H1 (cell line): ENCODE measurements around the gene CBLB. TPM values are rescaled to one million over a fixed set of nuclear protein-coding genes. Genes with fewer than 3 reads are reported as not detected.

Experiments
- CTCF ChIA-PET: fragments of 300-600 bp; sonication (Branson Sonifier 250); formaldehyde crosslinking; loops from one replicate; lab custom pipeline; 2021; ENCODE audit not compliant: partially characterized antibody; lab: Charles Lee
- POLR2A ChIA-PET: fragments of 300-600 bp; sonication (Branson Sonifier 250); formaldehyde crosslinking; loops from one replicate; lab custom pipeline; 2021; ENCODE audit warnings: inconsistent platforms; ENCODE audit not compliant: partially characterized antibody; lab: Charles Lee
- DNase-seq, 2 experiments: peaks; one replicate each; pipeline versions ENCODE4 v3.0.0 to v3.0.0-alpha.2; 2010 to 2022; ENCODE audit warnings: low spot score in 2 of 2, low read depth in 1 of 2, mixed read lengths in 1 of 2
- FAIRE-seq: peaks from 2 replicates; lab custom pipeline; 2011; peaks lifted over from hg19 to GRCh38; lab: Jason Lieb, UNC
- H2AFZ ChIP-seq: 2 replicates; pipeline ENCODE4 v1.8.1; 2012; ENCODE audit warnings: low read length, inconsistent platforms
- H2AK5ac ChIP-seq: 2 replicates; pipeline ENCODE4 v1.6.1; 2013; ENCODE audit warnings: low read depth, low read length
- H2BK120ac ChIP-seq: replicated peaks from 2 replicates; pipeline ENCODE3; 2013; ENCODE audit warnings: low read depth, low read length, inconsistent platforms
- H2BK12ac ChIP-seq: 2 replicates; pipeline ENCODE4 v1.6.1; 2013; ENCODE audit warnings: low read depth, low read length
- H2BK15ac ChIP-seq: 2 replicates; pipeline ENCODE4 v1.6.1; 2013; ENCODE audit warnings: low read length
- H2BK20ac ChIP-seq: 2 replicates; pipeline ENCODE4 v1.6.1; 2013; ENCODE audit warnings: low read length
- H2BK5ac ChIP-seq: 2 replicates; pipeline ENCODE4 v1.6.1; 2013; ENCODE audit warnings: low read depth, low read length
- H3K14ac ChIP-seq: 2 replicates; pipeline ENCODE4 v1.6.1; 2013; ENCODE audit warnings: inconsistent platforms; ENCODE audit not compliant: insufficient read length
- H3K18ac ChIP-seq: 2 replicates; pipeline ENCODE4 v1.6.1; 2013; ENCODE audit warnings: low read length; ENCODE audit errors: extremely low read depth
- H3K23ac ChIP-seq: 2 replicates; pipeline ENCODE4 v1.6.1; 2013; ENCODE audit warnings: inconsistent platforms; ENCODE audit not compliant: insufficient read length
- H3K23me2 ChIP-seq: 2 replicates; pipeline ENCODE4 v1.6.1; 2013; ENCODE audit warnings: low read depth, low read length
- H3K27ac ChIP-seq: 2 replicates; pipeline ENCODE4 v1.6.1; 2011; ENCODE audit warnings: low read depth, low read length, inconsistent platforms
- H3K27me3 ChIP-seq, 4 experiments: replicated peaks in 1 of 4; 1 replicate in 1 of 4; 2 replicates in 3 of 4; pipeline versions ENCODE4 v1.6.1 to v1.8.1; 2011 to 2013; ENCODE audit warnings: low read length in 3 of 4, mild to moderate bottlenecking in 3 of 4, inconsistent platforms in 2 of 4, mixed read lengths in 2 of 4, moderate library complexity in 1 of 4; ENCODE audit not compliant: control insufficient read depth in 3 of 4, insufficient read depth in 3 of 4; ENCODE audit errors: extremely low read depth in 1 of 4
- H3K36me3 ChIP-seq, 4 experiments: 2 replicates each; pipeline versions ENCODE4 v1.6.1 to v1.8.1; 2011 to 2013; ENCODE audit warnings: mild to moderate bottlenecking in 4 of 4, low read length in 3 of 4, moderate library complexity in 2 of 4, control low read depth in 1 of 4, inconsistent platforms in 1 of 4; ENCODE audit not compliant: insufficient read depth in 4 of 4, control insufficient read depth in 2 of 4
- H3K4ac ChIP-seq: replicated peaks from 2 replicates; pipeline ENCODE3; 2013; ENCODE audit warnings: low read length, low read depth, mixed read lengths, inconsistent platforms; ENCODE audit not compliant: insufficient read length
- H3K4me1 ChIP-seq, 4 experiments: replicated peaks in 1 of 4; 1 replicate in 1 of 4; 2 replicates in 3 of 4; pipeline versions ENCODE4 v1.6.1 to v1.8.1; 2011 to 2013; ENCODE audit warnings: low read length in 3 of 4, inconsistent platforms in 2 of 4, mixed read lengths in 1 of 4; ENCODE audit not compliant: insufficient read depth in 4 of 4, control insufficient read depth in 3 of 4
- H3K4me2 ChIP-seq, 2 experiments: 2 replicates each; pipeline versions ENCODE4 v1.6.1 to v1.8.1; 2011 to 2013; ENCODE audit warnings: low read depth in 2 of 2, low read length in 2 of 2, control low read depth in 1 of 2, inconsistent platforms in 1 of 2, mild to moderate bottlenecking in 1 of 2; ENCODE audit not compliant: insufficient read depth in 1 of 2
- H3K4me3 ChIP-seq, 4 experiments: fragments of 200-600, 300-600 bp in 1 of 4; sonication (generic), shearing (Covaris generic), sonication (Bioruptor Twin) in 1 of 4; 2 replicates each; pipeline versions ENCODE4 v1.5.1 to v1.8.1; 2011 to 2016; ENCODE audit warnings: low read length in 4 of 4, low read depth in 3 of 4, control low read depth in 2 of 4, inconsistent platforms in 2 of 4, mild to moderate bottlenecking in 2 of 4, mixed read lengths in 1 of 4, moderate library complexity in 1 of 4; ENCODE audit not compliant: insufficient read depth in 2 of 4; ENCODE audit errors: extremely low read depth in 1 of 4
- H3K56ac ChIP-seq: replicated peaks from 2 replicates; pipeline ENCODE3; 2013; ENCODE audit warnings: low read depth, mild to moderate bottlenecking, mixed read lengths, low read length, inconsistent platforms; ENCODE audit not compliant: insufficient read length
- H3K79me1 ChIP-seq: 2 replicates; pipeline ENCODE4 v1.6.1; 2013; ENCODE audit warnings: low read depth, low read length, control low read depth
- H3K79me2 ChIP-seq, 2 experiments: 2 replicates each; pipeline versions ENCODE4 v1.6.1 to v1.8.1; 2012 to 2013; ENCODE audit warnings: low read length in 2 of 2, mild to moderate bottlenecking in 2 of 2, inconsistent platforms in 1 of 2; ENCODE audit not compliant: insufficient read depth in 2 of 2, control insufficient read depth in 1 of 2
- H3K9ac ChIP-seq, 4 experiments: replicated peaks in 1 of 4; 1 replicate in 1 of 4; 2 replicates in 3 of 4; pipeline versions ENCODE4 v1.6.1 to v1.8.1; 2011 to 2013; ENCODE audit warnings: low read depth in 3 of 4, low read length in 3 of 4, control low read depth in 2 of 4, mild to moderate bottlenecking in 2 of 4, moderate library complexity in 2 of 4, inconsistent platforms in 1 of 4; ENCODE audit errors: extremely low read depth in 1 of 4
- H3K9me3 ChIP-seq, 2 experiments: 2 replicates each; pipeline versions ENCODE4 v1.6.1 to v1.8.1; 2012 to 2013; ENCODE audit warnings: mild to moderate bottlenecking in 2 of 2, moderate library complexity in 2 of 2, control low read depth in 1 of 2, inconsistent platforms in 1 of 2, low read depth in 1 of 2, low read length in 1 of 2, mixed read lengths in 1 of 2; ENCODE audit not compliant: insufficient read depth in 2 of 2
- H4K20me1 ChIP-seq, 2 experiments: replicated peaks in 1 of 2; 2 replicates each; pipeline versions ENCODE3 to v1.8.1; 2011 to 2013; ENCODE audit warnings: inconsistent platforms in 2 of 2, low read length in 2 of 2, mild to moderate bottlenecking in 1 of 2; ENCODE audit not compliant: insufficient read depth in 2 of 2, control insufficient read depth in 1 of 2
- H4K5ac ChIP-seq: 2 replicates; pipeline ENCODE4 v1.6.1; 2013; ENCODE audit warnings: low read length, low read depth, mixed read lengths, inconsistent platforms; ENCODE audit not compliant: insufficient read length
- H4K8ac ChIP-seq: 2 replicates; pipeline ENCODE4 v1.8.0; 2013; ENCODE audit warnings: mild to moderate bottlenecking, moderate library complexity, low read length, inconsistent platforms; ENCODE audit not compliant: insufficient read depth; ENCODE audit errors: extremely low read depth
- H4K91ac ChIP-seq: replicated peaks from 2 replicates; pipeline ENCODE3; 2013; ENCODE audit warnings: low read length, mixed read lengths, inconsistent platforms; ENCODE audit not compliant: insufficient read length
- ASH2L ChIP-seq: fragments of 200-600, 300-600 bp; sonication (generic); IDR thresholded peaks from one replicate; pipeline ENCODE4 v1.7.1; 2017; ENCODE audit warnings: low read length
- CEBPB ChIP-seq: IDR thresholded peaks from 2 replicates; pipeline ENCODE4 v1.6.1; 2012; ENCODE audit warnings: low read depth, low read length
- EP300 ChIP-seq, 2 experiments: IDR thresholded peaks; 1 replicate in 1 of 2; 2 replicates in 1 of 2; pipeline ENCODE4 v1.6.1; 2011 to 2012; ENCODE audit warnings: low read depth in 2 of 2, low read length in 2 of 2, mild to moderate bottlenecking in 2 of 2, borderline replicate concordance in 1 of 2, inconsistent platforms in 1 of 2, moderate library complexity in 1 of 2
- JUN ChIP-seq: IDR thresholded peaks from 2 replicates; pipeline ENCODE4 v1.6.1; 2011; ENCODE audit warnings: low read depth, mild to moderate bottlenecking, improper control_type of control experiment, low read length
- KDM5A ChIP-seq: fragments of 200-600 bp; IDR thresholded peaks from 2 replicates; pipeline ENCODE4 v1.7.1; 2012; ENCODE audit warnings: mild to moderate bottlenecking, low read length, inconsistent platforms, mixed read lengths
- MAFK ChIP-seq: IDR thresholded peaks from 2 replicates; pipeline ENCODE4 v1.6.1; 2012; ENCODE audit warnings: low read depth, mild to moderate bottlenecking, improper control_type of control experiment, low read length
- NANOG ChIP-seq: IDR thresholded peaks from 2 replicates; pipeline ENCODE4 v1.6.1; 2011; ENCODE audit warnings: low read length, low read depth, mild to moderate bottlenecking, inconsistent platforms; ENCODE audit not compliant: insufficient read depth, poor library complexity, severe bottlenecking
- POLR2A ChIP-seq, 2 experiments: IDR thresholded peaks; 1 replicate in 1 of 2; 2 replicates in 1 of 2; pipeline ENCODE4 v1.6.1; 2011; ENCODE audit warnings: low read depth in 2 of 2, low read length in 2 of 2, mild to moderate bottlenecking in 2 of 2; ENCODE audit errors: control extremely low read depth in 1 of 2
- POLR2AphosphoS5 ChIP-seq: IDR thresholded peaks from 2 replicates; pipeline ENCODE4 v1.6.1; 2011; ENCODE audit warnings: low read depth, low read length
- RBBP5 ChIP-seq: IDR thresholded peaks from 2 replicates; pipeline ENCODE4 v1.7.1; 2012; ENCODE audit warnings: low read depth, mild to moderate bottlenecking, inconsistent platforms, low read length, moderate library complexity, borderline replicate concordance
- RFX5 ChIP-seq: IDR thresholded peaks from 2 replicates; pipeline ENCODE4 v1.6.1; 2011; ENCODE audit warnings: low read depth, low read length, improper control_type of control experiment, borderline replicate concordance
- SIN3A ChIP-seq, 2 experiments: IDR thresholded peaks in 1 of 2; conservative IDR thresholded peaks in 1 of 2; 2 replicates each; pipeline ENCODE4 v1.6.1; 2011 to 2012; ENCODE audit warnings: low read length in 2 of 2, improper control_type of control experiment in 1 of 2, low read depth in 1 of 2, mild to moderate bottlenecking in 1 of 2
- SIRT6 ChIP-seq: IDR thresholded peaks from one replicate; pipeline ENCODE4 v1.7.1; 2012; ENCODE audit warnings: low read length, inconsistent platforms
- TAF7 ChIP-seq: optimal IDR thresholded peaks from 2 replicates; pipeline ENCODE3; 2011; ENCODE audit warnings: low read depth, mild to moderate bottlenecking, inconsistent platforms, low read length, moderate library complexity, borderline replicate concordance
- polyA plus RNA-seq, 7 experiments: library from polyadenylated mRNA; depleted of rRNA in 3 of 7; stranded (reverse) in 5 of 7; unstranded in 2 of 7; fragments of >200 nt in 5 of 7; fragments of 200-250 nt in 2 of 7; gene quantifications; 1 replicate in 5 of 7; 2 replicates in 1 of 7; 4 replicates in 1 of 7; pipeline versions ENCODE4 v1.2.1 to v1.2.3, GENCODE V29; 2011 to 2013; ENCODE audit warnings: missing spikeins in 2 of 7, mixed read lengths in 2 of 7
- total RNA-seq: library from RNA; stranded (reverse); fragmentation: NEBNext Ultra II Directional; extraction: Animal tissue kit (Norgen Biotek cat#: 25700); gene quantifications from 2 replicates; pipeline ENCODE4 v1.2.1, GENCODE V29; 2021

CBLB gene
- total and polyA plus RNA-seq, 2 of the 8 experiments (the other 6 are each of a cell fraction or from before 2014, with no cell fraction given) = 14.5 to 26.0 TPM

GRCh38 chr3:105730801-105731354 is 137.9 kb downstream of the CBLB start:
- H3K4me1 ChIP-seq = no peaks in the 10 kb centered on the region
- no peak overlapping the region for H2BK15ac ChIP-seq
- no peak for DNase-seq
- no peaks in the 10 kb centered on the region for H3K27me3 ChIP-seq
- no peak overlapping the region for H2BK5ac ChIP-seq
- no peak overlapping the region for H3K4ac ChIP-seq
- no peak overlapping the region for H3K23ac ChIP-seq
- no peaks in the 10 kb centered on the region for H3K79me2 ChIP-seq
- no peak overlapping the region for H2BK120ac ChIP-seq
- no peak overlapping the region for H3K4me3 ChIP-seq
- FAIRE-seq = no peak
- no peaks in the 10 kb centered on the region for H3K23me2 ChIP-seq
- no peak overlapping the region for H4K5ac ChIP-seq
- no peak overlapping the region for H2AK5ac ChIP-seq
- H3K18ac ChIP-seq = no peak overlapping the region
- no peak overlapping the region for H2BK12ac ChIP-seq
- no peak overlapping the region for H3K9ac ChIP-seq
- peaks cover 0 to 13% (median 3%) of the 10 kb centered on the region in 4 experiments; a peak in 4 of 8 replicates for H3K36me3 ChIP-seq
- no peak overlapping the region for H2BK20ac ChIP-seq
- H3K27ac ChIP-seq = no peak overlapping the region
- no peak overlapping the region for H2AFZ ChIP-seq
- no peak overlapping the region for H3K56ac ChIP-seq
- H4K91ac ChIP-seq = no peak overlapping the region
- H3K79me1 ChIP-seq = no peaks in the 10 kb centered on the region
- no peaks in the 10 kb centered on the region for H4K20me1 ChIP-seq
- ChIA-PET POLR2A (no interaction called here), CTCF (no interaction called here)
- H3K4me2 ChIP-seq = no peak overlapping the region
- H4K8ac ChIP-seq = no peak overlapping the region
- H3K14ac ChIP-seq = no peak overlapping the region
- H3K9me3 ChIP-seq = no peaks in the 10 kb centered on the region; a peak in 1 of 4 replicates
- no peak for TF ChIP-seq KDM5A
- no peak for TF ChIP-seq CEBPB
- no peak for TF ChIP-seq MAFK
- no peak for TF ChIP-seq ASH2L
- TF ChIP-seq RBBP5 = no peak
- no peak for TF ChIP-seq JUN
- TF ChIP-seq POLR2AphosphoS5 = no peak
- TF ChIP-seq POLR2A (IDR thresholded peaks at IDR 0.05; ENCODE audit: control extremely low read depth in 1 of 2, low read depth in 2 of 2, low read length in 2 of 2) = no peak
- no peak for TF ChIP-seq TAF7
- no peak for TF ChIP-seq NANOG
- TF ChIP-seq RFX5 = no peak
- TF ChIP-seq EP300 (IDR thresholded peaks at IDR 0.05; ENCODE audit: borderline replicate concordance in 1 of 2, low read depth in 2 of 2, low read length in 2 of 2) = no peak
- TF ChIP-seq SIRT6 = no peak
- no peak for TF ChIP-seq SIN3A (conservative IDR thresholded peaks at IDR 0.05 in 1 of 2, IDR thresholded peaks at IDR 0.05 in 1 of 2; ENCODE audit: low read depth in 1 of 2, low read length in 2 of 2)
